Cardiac muscle cell (in vitro differentiated cells and primary cell): ENCODE results near the gene TFDP2. TPM values are rescaled to one million over a fixed set of nuclear protein-coding genes. Genes with fewer than 3 reads are reported as not detected.

Experiments used
- DNase-seq, 2 donors: peaks; one replicate each; pipeline versions ENCODE4 v3.0.0 to v3.0.0-alpha.2; 2010 to 2017; ENCODE audit warnings: low read depth in 1 of 2, low spot score in 1 of 2
- H3K27ac ChIP-seq: fragments of 200-600 bp; sonication (generic); 2 replicates; pipeline ENCODE4 v1.5.1; 2016
- H3K27me3 ChIP-seq: fragments of 200-600 bp; sonication (generic); 2 replicates; pipeline ENCODE4 v1.6.0; 2016; ENCODE audit warnings: control low read depth
- H3K36me3 ChIP-seq: fragments of 200-600 bp; sonication (generic); 2 replicates; pipeline ENCODE4 v1.5.1; 2016; ENCODE audit warnings: control low read depth
- H3K4me1 ChIP-seq: fragments of 200-600 bp; sonication (generic); 2 replicates; pipeline ENCODE4 v1.8.1; 2017; ENCODE audit warnings: low read depth, mild to moderate bottlenecking, mixed run types
- H3K4me3 ChIP-seq: fragments of 200-600 bp; sonication (generic); 2 replicates; pipeline ENCODE4 v1.5.1; 2016; ENCODE audit warnings: mild to moderate bottlenecking
- H3K9me3 ChIP-seq: fragments of 200-600 bp; sonication (generic); 2 replicates; pipeline ENCODE4 v1.5.1; 2017; ENCODE audit warnings: low read depth, mild to moderate bottlenecking, control low read depth
- CTCF ChIP-seq: IDR thresholded peaks from 2 replicates; pipeline ENCODE4 v1.5.1; 2012; ENCODE audit warnings: low read depth, mild to moderate bottlenecking, low read length
- polyA plus RNA-seq: library from polyadenylated mRNA; unstranded; fragments of >200 nt; fragmentation: Nextera tagmentation; extraction: Ambion mirVana; gene quantifications from 2 replicates; pipeline ENCODE4 v1.2.1, GENCODE V29; 2016
- total RNA-seq: library from RNA; depleted of rRNA; stranded (reverse); fragments of >200 nt; gene quantifications from 2 replicates; pipeline ENCODE4 v1.2.3, GENCODE V29; 2016

The TFDP2 gene
- total RNA-seq (60.8 and 66.2 TPM in 2 replicates), polyA plus RNA-seq (95.2 and 136 TPM in 2 replicates)

GRCh38 chr3:142148792-142149672 is at the start of gene TFDP2:
Gene TFDP2, minus strand, starts transcription at chr3:142149544. Its CDS starts 47,795 bp downstream, at chr3:142101749.
- no peaks in the 10 kb centered on the region for H3K36me3 ChIP-seq
- peak within 1 kb of the TSS; percentile 88 for H3K27ac ChIP-seq
- H3K4me1 ChIP-seq: peaks cover 13% of the 10 kb centered on the region
- H3K4me3 ChIP-seq: peak within 1 kb of the TSS; percentile 76
- H3K27me3 ChIP-seq: no peaks in the 10 kb centered on the region
- H3K9me3 ChIP-seq: no peaks in the 10 kb centered on the region
- no peak for TF ChIP-seq CTCF
- peak; percentile 92 to 98 for DNase-seq

GRCh38 chr3:142188846-142189245 is 39.5 kb upstream of the TFDP2 start:
- Histone ChIP-seq H3K9me3 (no peaks in the 10 kb centered on the region), H3K4me1 (peaks cover 13% of the 10 kb centered on the region), H3K27ac (peak overlapping the region; percentile 40), H3K36me3 (no peaks in the 10 kb centered on the region), H3K27me3 (no peaks in the 10 kb centered on the region), H3K4me3 (no peak overlapping the region)
- no peak for TF ChIP-seq CTCF
- DNase-seq: peak; percentile 24 to 42

GRCh38 chr3:142180761-142181362 is 31.5 kb upstream of the TFDP2 start:
- no peaks in the 10 kb centered on the region for H3K9me3 ChIP-seq
- peaks cover 9% of the 10 kb centered on the region for H3K36me3 ChIP-seq
- TF ChIP-seq CTCF: peak; percentile 70
- no peaks in the 10 kb centered on the region for H3K4me1 ChIP-seq
- DNase-seq: peak; percentile 33 to 68
- no peak overlapping the region for H3K27ac ChIP-seq
- no peak overlapping the region for H3K4me3 ChIP-seq
- H3K27me3 ChIP-seq: no peaks in the 10 kb centered on the region

- no peak overlapping the region for H3K4me3 ChIP-seq
- H3K27me3 ChIP-seq: no peaks in the 10 kb centered on the region
- H3K9me3 ChIP-seq: no peaks in the 10 kb centered on the region
- H3K27ac ChIP-seq: no peak overlapping the region
- peaks cover 8% of the 10 kb centered on the region for H3K36me3 ChIP-seq
- no peak for DNase-seq
- no peak for TF ChIP-seq CTCF
- H3K4me1 ChIP-seq: no peaks in the 10 kb centered on the region
Measured at GRCh38 chr3:142175478-142175877, 26.1 kb upstream of the TFDP2 start.

- Histone ChIP-seq H3K9me3 (no peaks in the 10 kb centered on the region), H3K27ac (no peak overlapping the region), H3K36me3 (peaks cover 13% of the 10 kb centered on the region), H3K4me3 (no peak overlapping the region), H3K27me3 (no peaks in the 10 kb centered on the region), H3K4me1 (no peaks in the 10 kb centered on the region)
- TF ChIP-seq CTCF: no peak
- no peak for DNase-seq
Measured at GRCh38 chr3:142174559-142174958, 25.2 kb upstream of the TFDP2 start.
